ENCODE results near the gene SMG7. TPM values are rescaled to one million over a fixed set of nuclear protein-coding genes. Genes with fewer than 3 reads are reported as not detected.

The SMG7 gene
- total RNA-seq, 1 experiment from 2014 or later = 21.1 TPM

- in situ Hi-C loops (cut with HindIII; ENCODE audit: low pct_unique_long_range_greater_than_20kb, low sequenced_read_pairs) = no loop called here
- DNase-seq (ENCODE audit: low read depth, low spot score) = no peak
Measured at GRCh38 chr1:183571678-183572268, 99.5 kb downstream of the SMG7 start.

- no peak for DNase-seq (ENCODE audit: low read depth, low spot score)
- in situ Hi-C loops (cut with HindIII; ENCODE audit: low pct_unique_long_range_greater_than_20kb, low sequenced_read_pairs) = no loop called here
Measured at GRCh38 chr1:183572721-183573120, 100.4 kb downstream of the SMG7 start.

- DNase-seq (ENCODE audit: low read depth, low spot score) = no peak
- in situ Hi-C loops (cut with HindIII; ENCODE audit: low pct_unique_long_range_greater_than_20kb, low sequenced_read_pairs) = no loop called here
Measured at GRCh38 chr1:183575606-183576005, 103.3 kb downstream of the SMG7 start.

GRCh38 chr1:183576537-183576936 lies 104.2 kb downstream of the SMG7 start:
- in situ Hi-C loops (cut with HindIII; ENCODE audit: low pct_unique_long_range_greater_than_20kb, low sequenced_read_pairs) = no loop called here
- no peak for DNase-seq (ENCODE audit: low read depth, low spot score)

- in situ Hi-C loops (cut with HindIII; ENCODE audit: low pct_unique_long_range_greater_than_20kb, low sequenced_read_pairs) = no loop called here
- no peak for DNase-seq (ENCODE audit: low read depth, low spot score)
Measured at GRCh38 chr1:183577897-183578465, 105.7 kb downstream of the SMG7 start.

- in situ Hi-C loops (cut with HindIII; ENCODE audit: low pct_unique_long_range_greater_than_20kb, low sequenced_read_pairs) = no loop called here
- no peak for DNase-seq (ENCODE audit: low read depth, low spot score)
Measured at GRCh38 chr1:183578856-183579255, 106.6 kb downstream of the SMG7 start.

- in situ Hi-C loops (cut with HindIII; ENCODE audit: low pct_unique_long_range_greater_than_20kb, low sequenced_read_pairs) = no loop called here
- peak; percentile 46 for DNase-seq (ENCODE audit: low read depth, low spot score)
Measured at GRCh38 chr1:183580281-183580682, 108.0 kb downstream of the SMG7 start.

GRCh38 chr1:183582021-183582713 lies 109.9 kb downstream of the SMG7 start:
- no peak for DNase-seq (ENCODE audit: low read depth, low spot score)
- in situ Hi-C loops (cut with HindIII; ENCODE audit: low pct_unique_long_range_greater_than_20kb, low sequenced_read_pairs) = no loop called here

GRCh38 chr1:183583466-183583865 lies 111.2 kb downstream of the SMG7 start:
- no peak for DNase-seq (ENCODE audit: low read depth, low spot score)
- in situ Hi-C loops (cut with HindIII; ENCODE audit: low pct_unique_long_range_greater_than_20kb, low sequenced_read_pairs) = no loop called here

- in situ Hi-C loops (cut with HindIII; ENCODE audit: low pct_unique_long_range_greater_than_20kb, low sequenced_read_pairs) = no loop called here
- DNase-seq (ENCODE audit: low read depth, low spot score) = no peak
Measured at GRCh38 chr1:183584147-183584546, 111.8 kb downstream of the SMG7 start.

- DNase-seq (ENCODE audit: low read depth, low spot score) = no peak
- in situ Hi-C loops (cut with HindIII; ENCODE audit: low pct_unique_long_range_greater_than_20kb, low sequenced_read_pairs) = no loop called here
Measured at GRCh38 chr1:183585038-183585437, 112.7 kb downstream of the SMG7 start.

- in situ Hi-C loops (cut with HindIII; ENCODE audit: low pct_unique_long_range_greater_than_20kb, low sequenced_read_pairs) = no loop called here
- no peak for DNase-seq (ENCODE audit: low read depth, low spot score)
Measured at GRCh38 chr1:183586455-183586854, 114.2 kb downstream of the SMG7 start.

GRCh38 chr1:183586926-183587325 lies 114.6 kb downstream of the SMG7 start:
- in situ Hi-C loops (cut with HindIII; ENCODE audit: low pct_unique_long_range_greater_than_20kb, low sequenced_read_pairs) = no loop called here
- no peak for DNase-seq (ENCODE audit: low read depth, low spot score)

GRCh38 chr1:183588827-183589226 lies 116.5 kb downstream of the SMG7 start:
- peak; percentile 16 for DNase-seq (ENCODE audit: low read depth, low spot score)
- in situ Hi-C loops (cut with HindIII; ENCODE audit: low pct_unique_long_range_greater_than_20kb, low sequenced_read_pairs) = no loop called here

- in situ Hi-C loops (cut with HindIII; ENCODE audit: low pct_unique_long_range_greater_than_20kb, low sequenced_read_pairs) = no loop called here
- no peak for DNase-seq (ENCODE audit: low read depth, low spot score)
Measured at GRCh38 chr1:183589384-183589783, 117.1 kb downstream of the SMG7 start.

GRCh38 chr1:183589874-183590243 lies 117.6 kb downstream of the SMG7 start:
- no peak for DNase-seq (ENCODE audit: low read depth, low spot score)
- in situ Hi-C loops (cut with HindIII; ENCODE audit: low pct_unique_long_range_greater_than_20kb, low sequenced_read_pairs) = no loop called here

GRCh38 chr1:183590244-183591191 lies 118.2 kb downstream of the SMG7 start, which contains the start of gene NCF2:
Gene NCF2, minus strand, starts transcription at chr1:183590459. Its CDS starts 130 bp downstream, at chr1:183590329.
- no peak for DNase-seq (ENCODE audit: low read depth, low spot score)
- in situ Hi-C loops (cut with HindIII; ENCODE audit: low pct_unique_long_range_greater_than_20kb, low sequenced_read_pairs) = no loop called here

GRCh38 chr1:183592733-183593132 lies 120.4 kb downstream of the SMG7 start:
- in situ Hi-C loops (cut with HindIII; ENCODE audit: low pct_unique_long_range_greater_than_20kb, low sequenced_read_pairs) = no loop called here

More at GRCh38 chr1:183592733-183593132, 120.4 kb downstream of the SMG7 start:
- DNase-seq (ENCODE audit: low read depth, low spot score) = no peak
